Hepatocyte (in vitro differentiated cells): ENCODE results near the gene COPS3.

ENCODE experiments used
- CTCF ChIP-seq: fragments of 200-600 bp; sonication (generic); IDR thresholded peaks from 2 replicates; pipeline ENCODE4 v1.5.1; 2016; ENCODE audit warnings: antibody characterized with exemption, mild to moderate bottlenecking; ENCODE audit not compliant: poor library complexity
- EZH2 ChIP-seq: fragments of 200-600 bp; sonication (generic); IDR thresholded peaks from 2 replicates; pipeline ENCODE4 v1.6.1; 2016; ENCODE audit warnings: antibody characterized with exemption, mild to moderate bottlenecking, borderline replicate concordance
- EZH2phosphoT487 ChIP-seq: fragments of 200-600 bp; sonication (generic); IDR thresholded peaks from one replicate; pipeline ENCODE4 v1.6.1; 2018; ENCODE audit warnings: antibody characterized with exemption, mild to moderate bottlenecking, low read depth, moderate library complexity; ENCODE audit not compliant: unreplicated experiment, severe bottlenecking

- TF ChIP-seq CTCF (no peak), EZH2phosphoT487 (no peak), EZH2 (no peak)
These were observed 52.3 kb downstream of the COPS3 start for GRCh38 chr17:17228521-17229279.
